Lower lobe of right lung (tissue), 2 donors: Measurements from ENCODE around the gene KDSR. TPM values are rescaled to one million over a fixed set of nuclear protein-coding genes. Genes with fewer than 3 reads are reported as not detected.
A peak's percentile ranks its signal among the peaks of the same experiment; 100 is the strongest.

Source experiments
- ATAC-seq, 2 donors: fragments of 200-7000 bp; cut with Tn5 transposase; one replicate each; pipeline ENCODE4 v1.9.1; 2020 to 2022; ENCODE audit warnings: mild to moderate bottlenecking in 2 of 2, moderate library complexity in 2 of 2
- DNase-seq: peaks from one replicate; pipeline ENCODE4 v3.0.0-alpha.2; 2020
- H3K27ac ChIP-seq: fragments of 200-600 bp; one replicate; pipeline ENCODE4 v1.8.0; 2022
- H3K27me3 ChIP-seq: fragments of 200-600 bp; one replicate; pipeline ENCODE4 v1.8.0; 2022; ENCODE audit warnings: low read depth
- H3K36me3 ChIP-seq: fragments of 200-600 bp; one replicate; pipeline ENCODE4 v1.8.0; 2022; ENCODE audit warnings: mild to moderate bottlenecking
- H3K4me1 ChIP-seq: fragments of 200-600 bp; one replicate; pipeline ENCODE4 v1.8.0; 2022
- H3K4me3 ChIP-seq: fragments of 200-600 bp; one replicate; pipeline ENCODE4 v1.8.0; 2022; ENCODE audit warnings: mild to moderate bottlenecking
- H3K9me3 ChIP-seq: fragments of 200-600 bp; one replicate; pipeline ENCODE4 v1.8.0; 2022
- intact Hi-C: fragments of 100-400 bp; cut with DNase I; formaldehyde crosslinking; loops from one replicate; pipeline ENCODE4 v1.11.0; 2022
- total RNA-seq: library from RNA; stranded (reverse); fragmentation: NEBNext Ultra II Directional; extraction: Animal tissue kit (Norgen Biotek cat#: 25700); gene quantifications from one replicate; pipeline ENCODE4 v1.2.1, GENCODE V29; 2021
- TF ChIP-seq, protein P1 (sequence below): fragments of 200-600 bp; IDR thresholded peaks from one replicate; pipeline ENCODE4 v1.8.0; 2022; ENCODE audit warnings: antibody characterized with exemption, mild to moderate bottlenecking
- donor health status: DM: no; HTN: yes; CAD: no; lungs with severe emphysema.

The KDSR gene
- total RNA-seq, 1 donor from 2014 or later: 68.5 TPM

DNA sequence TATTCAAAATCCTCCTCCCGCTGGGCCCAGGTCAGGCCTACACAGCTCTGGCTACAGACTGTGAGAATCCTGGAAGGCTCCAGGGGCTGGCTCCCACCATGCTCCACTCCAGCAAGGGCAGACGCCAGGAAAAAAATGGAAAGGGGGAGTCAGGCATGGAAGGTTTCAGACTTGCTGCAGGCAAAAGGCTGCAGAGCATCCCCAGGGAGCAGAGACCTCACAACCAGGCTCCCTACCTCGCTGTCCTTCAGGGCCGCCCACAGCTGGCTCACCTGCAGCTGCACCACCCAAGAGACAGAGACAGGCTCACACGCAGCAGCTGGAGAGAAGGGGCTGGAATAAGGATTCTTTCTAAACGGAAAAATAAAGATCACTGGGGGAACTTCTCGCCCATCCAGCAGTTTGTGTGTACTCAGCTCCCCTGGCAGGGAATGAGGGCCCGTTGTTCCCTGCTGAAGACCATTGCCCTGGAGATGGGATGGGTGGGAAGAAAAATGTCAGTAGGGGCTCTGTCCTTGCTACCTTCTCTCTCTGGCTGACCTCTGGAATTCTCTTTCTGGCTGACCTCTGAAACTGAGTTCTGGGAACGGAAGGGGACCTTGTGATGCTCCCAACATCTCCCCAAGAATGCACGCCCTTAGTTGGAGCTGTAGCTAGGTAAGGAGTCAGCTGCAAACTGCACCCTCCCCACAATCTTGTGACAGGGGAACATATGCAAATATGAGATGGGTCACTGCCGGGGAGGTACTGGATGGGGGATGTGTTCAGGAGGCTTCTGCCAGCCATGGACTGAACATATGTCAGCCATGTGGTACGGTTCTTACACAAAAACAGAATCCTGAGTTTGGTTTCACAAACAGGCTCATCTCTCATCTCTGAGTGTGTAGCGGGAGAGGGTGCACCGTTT is 81.9 kb downstream of the KDSR start:
- Histone ChIP-seq H3K27ac (no peak overlapping the region), H3K9me3 (no peaks in the 10 kb centered on the region), H3K27me3 (no peaks in the 10 kb centered on the region), H3K4me3 (no peak overlapping the region), H3K36me3 (no peaks in the 10 kb centered on the region), H3K4me1 (peaks cover 14% of the 10 kb centered on the region)
- DNase-seq (no peak), ATAC-seq (peak in 1 of 2 donors; percentile 52)
- TF ChIP-seq, protein P1, sequence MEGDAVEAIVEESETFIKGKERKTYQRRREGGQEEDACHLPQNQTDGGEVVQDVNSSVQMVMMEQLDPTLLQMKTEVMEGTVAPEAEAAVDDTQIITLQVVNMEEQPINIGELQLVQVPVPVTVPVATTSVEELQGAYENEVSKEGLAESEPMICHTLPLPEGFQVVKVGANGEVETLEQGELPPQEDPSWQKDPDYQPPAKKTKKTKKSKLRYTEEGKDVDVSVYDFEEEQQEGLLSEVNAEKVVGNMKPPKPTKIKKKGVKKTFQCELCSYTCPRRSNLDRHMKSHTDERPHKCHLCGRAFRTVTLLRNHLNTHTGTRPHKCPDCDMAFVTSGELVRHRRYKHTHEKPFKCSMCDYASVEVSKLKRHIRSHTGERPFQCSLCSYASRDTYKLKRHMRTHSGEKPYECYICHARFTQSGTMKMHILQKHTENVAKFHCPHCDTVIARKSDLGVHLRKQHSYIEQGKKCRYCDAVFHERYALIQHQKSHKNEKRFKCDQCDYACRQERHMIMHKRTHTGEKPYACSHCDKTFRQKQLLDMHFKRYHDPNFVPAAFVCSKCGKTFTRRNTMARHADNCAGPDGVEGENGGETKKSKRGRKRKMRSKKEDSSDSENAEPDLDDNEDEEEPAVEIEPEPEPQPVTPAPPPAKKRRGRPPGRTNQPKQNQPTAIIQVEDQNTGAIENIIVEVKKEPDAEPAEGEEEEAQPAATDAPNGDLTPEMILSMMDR: no peak
- intact Hi-C loops: no loop called here

DNA sequence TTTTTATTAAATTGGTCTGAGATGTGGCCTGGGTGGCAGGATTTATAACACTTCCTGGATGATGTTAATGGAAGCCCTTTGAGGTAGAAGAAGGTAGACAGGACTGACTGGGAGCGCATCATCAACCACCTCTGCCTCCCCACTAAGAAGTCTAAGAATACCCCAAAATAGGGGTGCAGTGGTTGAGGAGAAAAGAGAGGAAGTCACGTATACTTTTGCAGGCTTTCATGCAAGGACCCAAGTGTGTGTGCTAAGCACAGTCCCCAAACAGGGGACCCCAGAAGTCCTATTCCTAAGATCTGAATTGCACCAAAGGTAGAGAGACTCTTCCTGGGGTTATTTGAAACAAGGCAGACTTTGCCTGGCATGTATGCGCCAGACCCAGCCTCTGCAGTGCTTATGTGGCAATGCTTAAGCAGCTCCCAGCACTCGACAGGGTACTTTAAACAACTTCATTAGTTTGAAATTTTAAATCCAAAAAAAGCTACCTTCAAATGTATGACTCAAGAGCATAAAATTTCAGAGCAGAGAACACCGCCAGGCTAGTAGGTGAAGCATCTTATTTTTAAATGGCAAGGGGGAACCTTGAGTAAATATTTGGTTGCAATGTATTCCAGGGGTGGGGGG is 82.7 kb downstream of the KDSR start:
- ATAC-seq (peak; percentile 45 to 70), DNase-seq (no peak)
- peaks cover 9% of the 10 kb centered on the region for H3K4me1 ChIP-seq
- H3K27ac ChIP-seq: no peak overlapping the region
- H3K4me3 ChIP-seq: no peak overlapping the region
- TF ChIP-seq, protein P1: no peak
- intact Hi-C loops: no loop called here
- H3K27me3 ChIP-seq: no peaks in the 10 kb centered on the region
- H3K36me3 ChIP-seq: no peaks in the 10 kb centered on the region
- H3K9me3 ChIP-seq: no peaks in the 10 kb centered on the region

DNA sequence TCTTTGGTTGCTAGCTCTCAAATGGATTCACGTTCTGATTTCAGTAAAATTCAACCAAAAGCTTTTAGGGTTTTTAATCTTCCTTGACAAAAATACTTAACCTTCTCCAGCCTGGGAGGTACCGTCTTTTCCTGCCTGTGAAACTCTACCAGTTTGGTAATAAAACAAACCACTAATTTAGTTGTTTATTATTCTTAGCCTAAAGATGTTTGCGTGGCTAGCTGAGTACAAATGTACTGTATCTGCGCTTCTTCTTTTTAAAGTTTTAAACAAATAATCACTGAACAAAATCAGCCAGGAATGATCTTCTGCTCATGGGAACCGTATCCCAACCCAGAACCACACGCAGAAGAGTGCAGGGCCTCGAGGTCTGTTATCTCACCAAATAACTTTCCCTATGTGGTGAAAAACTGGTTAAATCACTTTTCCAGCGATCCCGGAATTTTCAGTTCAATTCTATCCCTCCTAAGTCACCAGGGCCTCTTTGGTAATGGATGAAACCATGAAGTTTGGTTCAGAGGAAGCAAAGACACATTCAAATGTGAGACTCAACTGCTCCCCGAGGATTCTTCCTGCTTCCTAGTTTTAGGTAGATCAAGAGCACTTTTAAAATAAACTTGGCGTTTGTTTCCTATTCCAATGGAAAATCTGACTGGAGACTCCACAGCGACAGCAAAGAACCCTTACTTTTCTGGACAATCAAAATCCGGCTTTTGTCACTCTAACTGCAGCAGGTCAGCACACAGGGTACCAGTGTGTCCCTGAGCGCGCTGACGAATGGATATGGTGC is 83.5 kb downstream of the KDSR start:
- TF ChIP-seq, protein P1: no peak
- Histone ChIP-seq H3K4me3 (no peak overlapping the region), H3K36me3 (no peaks in the 10 kb centered on the region), H3K9me3 (no peaks in the 10 kb centered on the region), H3K27ac (no peak overlapping the region), H3K27me3 (no peaks in the 10 kb centered on the region), H3K4me1 (peaks cover 9% of the 10 kb centered on the region)
- DNase-seq (no peak), ATAC-seq (no peak)
- intact Hi-C loops: no loop called here

DNA sequence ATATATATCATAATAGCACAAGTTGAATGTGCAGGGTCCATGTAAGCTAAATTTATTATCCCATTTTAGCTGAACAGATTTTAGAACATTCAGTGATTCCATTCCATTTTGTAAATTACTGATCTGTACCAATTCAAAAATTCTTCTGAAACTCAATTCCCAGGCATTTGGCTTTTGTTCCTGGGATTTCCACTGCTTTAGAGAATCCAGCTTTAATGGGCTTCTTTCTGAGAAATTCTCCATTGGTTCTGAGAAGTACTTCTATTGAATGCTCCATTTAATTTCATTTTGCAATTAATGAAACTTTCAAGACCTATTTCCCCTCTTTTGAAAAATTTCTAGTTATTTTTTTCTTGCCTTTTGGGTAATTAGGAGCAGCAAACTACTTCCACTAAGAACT is 84.2 kb downstream of the KDSR start:
- intact Hi-C loops: no loop called here
- Histone ChIP-seq H3K27ac (no peak overlapping the region), H3K9me3 (no peaks in the 10 kb centered on the region), H3K4me1 (peaks cover 5% of the 10 kb centered on the region), H3K27me3 (no peaks in the 10 kb centered on the region), H3K36me3 (no peaks in the 10 kb centered on the region), H3K4me3 (no peak overlapping the region)
- DNase-seq: no peak
- TF ChIP-seq, protein P1: no peak
- ATAC-seq: no peak

Other genes with a start within 250 kb of the KDSR start
- 11.0 TPM for gene BCL2, start 47.4 kb downstream of the KDSR start, total RNA-seq
- 63.6 TPM for gene VPS4B, start 55.3 kb upstream of the KDSR start, total RNA-seq
- not detected for gene SERPINB5, start 109.8 kb upstream of the KDSR start, total RNA-seq
- gene SERPINB12, start 175.2 kb upstream of the KDSR start, total RNA-seq: not detected
- not detected for gene SERPINB13, start 220.1 kb upstream of the KDSR start, total RNA-seq